SK-MEL-5 (cell line): ENCODE measurements around the gene F8A1. TPM values are rescaled to one million over a fixed set of nuclear protein-coding genes. Genes with fewer than 3 reads are reported as not detected.
A peak's percentile ranks its signal among the peaks of the same experiment; 100 is the strongest.
"Not testable (repeated sequence)": the region's sequence is repeated elsewhere in the genome, so short reads cannot be mapped to it uniquely, and the experiment has no call there.

Source experiments
- DNase-seq: peaks from one replicate; pipeline ENCODE4 v3.0.0-alpha.2; 2016; ENCODE audit warnings: low read depth, low spot score
- in situ Hi-C: cut with HindIII; loops from 2 replicates; pipeline ENCODE4 v1.10.0; 2016; ENCODE audit warnings: low sequenced_read_pairs, high pct_unique_total_duplicates, low pct_unique_long_range_greater_than_20kb
- small RNA-seq, 2 experiments: library from RNA; depleted of rRNA; stranded (forward); fragments of <200 nt; gene quantifications; one replicate each; pipeline ENCODE3, GENCODE V24; 2014
- total RNA-seq: library from RNA; depleted of rRNA; stranded (reverse); fragments of >200 nt; shearing (Covaris generic); gene quantifications from 2 replicates; pipeline ENCODE4 v1.2.3, GENCODE V29; 2014; rRNA removed

The F8A1 gene
- total RNA-seq, 1 experiment from 2014 or later, result 3.5 TPM

DNA sequence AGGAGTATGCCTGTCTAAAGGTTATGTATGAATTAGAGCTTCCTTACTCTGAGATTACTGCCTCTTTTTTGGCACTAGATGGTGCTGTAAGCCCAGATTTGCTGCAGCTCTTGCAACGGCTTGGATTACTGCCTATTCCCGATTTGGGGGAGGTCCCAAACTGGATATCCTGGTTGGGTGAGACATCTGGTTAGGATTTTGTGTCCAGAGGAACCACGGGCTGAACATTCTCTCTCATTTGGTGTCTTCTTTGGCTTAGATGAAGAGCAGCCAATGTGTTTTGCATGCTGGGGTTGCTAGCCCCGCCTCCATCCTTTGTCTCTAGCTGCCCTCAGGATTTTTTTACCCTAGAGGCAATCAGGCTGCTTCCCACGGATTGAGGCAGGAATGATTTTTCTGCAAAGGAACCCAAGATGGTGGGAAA, 31.9 kb downstream of the F8A1 start:
- peak; percentile 83 for DNase-seq
- in situ Hi-C loops, result no loop called here

DNA sequence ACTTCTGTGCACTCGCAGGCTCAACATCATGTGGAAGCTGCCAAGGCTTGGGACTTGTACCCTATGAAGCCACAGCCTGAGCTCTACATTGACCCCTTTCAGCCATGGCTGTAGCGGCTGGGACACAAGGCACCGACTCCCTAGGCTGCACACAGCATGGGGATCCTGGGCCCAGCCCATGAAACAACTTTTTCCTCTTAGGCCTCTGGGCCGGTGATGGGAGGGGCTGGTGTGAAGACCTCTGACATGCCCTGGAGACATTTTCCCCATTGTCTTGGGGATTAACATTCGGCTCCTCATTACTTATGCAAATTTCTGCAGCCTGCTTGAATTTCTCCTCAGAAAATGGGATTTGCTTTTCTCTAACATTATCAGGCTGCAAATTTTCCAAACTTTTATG, 38.6 kb downstream of the F8A1 start:
- in situ Hi-C loops, result not testable (repeated sequence)

More for the DNA sequence above, 38.6 kb downstream of the F8A1 start:
- DNase-seq, result not testable (repeated sequence)

Small RNA genes within 50 kb of the gene (small RNA-seq; reads per million reads assigned to genes)
- 0 reads per million in 2 experiments for gene MIR1184-1

Other genes starting within 250 kb of the F8A1 start
- gene CTAG2, start 232.8 kb upstream of the F8A1 start, total RNA-seq, result 0.29 and 1.0 TPM in 2 replicates
- gene GAB3, start 135.3 kb upstream of the F8A1 start, total RNA-seq, result 0.40 and 0.61 TPM in 2 replicates
- gene DKC1, start 123.5 kb upstream of the F8A1 start, total RNA-seq, result 54.4 and 61.9 TPM in 2 replicates
- 7.6 and 7.9 TPM in 2 replicates for gene MPP1, start 80.9 kb upstream of the F8A1 start, total RNA-seq
- not detected in 2 replicates for gene SMIM9, start 51.7 kb upstream of the F8A1 start, total RNA-seq
- 0.50 and 0.56 TPM in 2 replicates for gene F8, start 136.4 kb downstream of the F8A1 start, total RNA-seq
- gene FUNDC2, start 140.5 kb downstream of the F8A1 start, total RNA-seq, result 70.0 and 81.8 TPM in 2 replicates
- gene CMC4, start 184.8 kb downstream of the F8A1 start, total RNA-seq, result 12.5 and 15.8 TPM in 2 replicates
- gene MTCP1, start 184.8 kb downstream of the F8A1 start, total RNA-seq, result 16.9 and 20.7 TPM in 2 replicates
- gene BRCC3, start 185.2 kb downstream of the F8A1 start, total RNA-seq, result 6.3 and 8.1 TPM in 2 replicates